ENCODE results near the gene WDR70.

Gene WDR70

GRCh38 chr5:37757980-37758582 lies 379.0 kb downstream of the WDR70 start:
- Histone ChIP-seq H3K4me3 (ENCODE audit: low read length, poor library complexity, severe bottlenecking) (no peak overlapping the region), H3F3A (ENCODE audit: low read depth) (no peaks in the 10 kb centered on the region), H3K4me2 (ENCODE audit: low read depth, low read length, poor library complexity, severe bottlenecking) (no peak overlapping the region), H4K20me1 (ENCODE audit: insufficient read depth, low read length, poor library complexity, severe bottlenecking) (no peaks in the 10 kb centered on the region), H2AFZ (ENCODE audit: low read length) (no peak overlapping the region), H3K27me3 (ENCODE audit: insufficient read depth, low read length, poor library complexity, severe bottlenecking) (no peaks in the 10 kb centered on the region), H3K9me3 (ENCODE audit: insufficient read depth, low read depth, low read length) (no peaks in the 10 kb centered on the region), H3K36me3 (ENCODE audit: insufficient read depth, low read length) (no peaks in the 10 kb centered on the region; the same call in 1 of the 2 replicates), H3K9ac (ENCODE audit: low read depth, low read length, poor library complexity, severe bottlenecking) (no peak overlapping the region), H3K4me1 (ENCODE audit: insufficient read depth, low read length, poor library complexity, severe bottlenecking) (no peaks in the 10 kb centered on the region), H3K9me2 (replicated peaks; ENCODE audit: low read depth, low read length) (no peaks in the 10 kb centered on the region), H3K79me2 (ENCODE audit: insufficient read depth, low read length) (no peaks in the 10 kb centered on the region)
- peak; percentile 50 for TF ChIP-seq CTCF (conservative IDR thresholded peaks at IDR 0.05; ENCODE audit: low read length)
- TF ChIP-seq EZH2phosphoT487 (IDR thresholded peaks at IDR 0.05; ENCODE audit: borderline replicate concordance): no peak

- no peaks in the 10 kb centered on the region for H3K9me3 ChIP-seq (ENCODE audit: insufficient read depth, low read depth, low read length)
- H3K4me2 ChIP-seq (ENCODE audit: low read depth, low read length, poor library complexity, severe bottlenecking): no peak overlapping the region
- no peaks in the 10 kb centered on the region for H3K9me2 ChIP-seq (replicated peaks; ENCODE audit: low read depth, low read length)
- H3K27me3 ChIP-seq (ENCODE audit: insufficient read depth, low read length, poor library complexity, severe bottlenecking): no peaks in the 10 kb centered on the region
- TF ChIP-seq CTCF (conservative IDR thresholded peaks at IDR 0.05; ENCODE audit: low read length): no peak
- TF ChIP-seq EZH2phosphoT487 (IDR thresholded peaks at IDR 0.05; ENCODE audit: borderline replicate concordance): no peak
- no peak overlapping the region for H3K9ac ChIP-seq (ENCODE audit: low read depth, low read length, poor library complexity, severe bottlenecking)
- H2AFZ ChIP-seq (ENCODE audit: low read length): no peak overlapping the region
- no peaks in the 10 kb centered on the region for H4K20me1 ChIP-seq (ENCODE audit: insufficient read depth, low read length, poor library complexity, severe bottlenecking)
- H3K36me3 ChIP-seq (ENCODE audit: insufficient read depth, low read length): no peaks in the 10 kb centered on the region
- no peak overlapping the region for H3K4me3 ChIP-seq (ENCODE audit: low read length, poor library complexity, severe bottlenecking)
- H3K4me1 ChIP-seq (ENCODE audit: insufficient read depth, low read length, poor library complexity, severe bottlenecking): no peaks in the 10 kb centered on the region
- no peaks in the 10 kb centered on the region for H3K79me2 ChIP-seq (ENCODE audit: insufficient read depth, low read length)
- no peaks in the 10 kb centered on the region for H3F3A ChIP-seq (ENCODE audit: low read depth)
Observed at GRCh38 chr5:37767251-37767650, 388.1 kb downstream of the WDR70 start.

- no peaks in the 10 kb centered on the region for H4K20me1 ChIP-seq (ENCODE audit: insufficient read depth, low read length, poor library complexity, severe bottlenecking)
- no peaks in the 10 kb centered on the region for H3K27me3 ChIP-seq (ENCODE audit: insufficient read depth, low read length, poor library complexity, severe bottlenecking)
- H3K9ac ChIP-seq (ENCODE audit: low read depth, low read length, poor library complexity, severe bottlenecking): no peak overlapping the region
- H3K9me3 ChIP-seq (ENCODE audit: insufficient read depth, low read depth, low read length): no peaks in the 10 kb centered on the region
- no peak overlapping the region for H3K4me3 ChIP-seq (ENCODE audit: low read length, poor library complexity, severe bottlenecking)
- H2AFZ ChIP-seq (ENCODE audit: low read length): no peak overlapping the region
- no peaks in the 10 kb centered on the region for H3K9me2 ChIP-seq (replicated peaks; ENCODE audit: low read depth, low read length)
- H3K4me1 ChIP-seq (ENCODE audit: insufficient read depth, low read length, poor library complexity, severe bottlenecking): no peaks in the 10 kb centered on the region
- TF ChIP-seq EZH2phosphoT487 (IDR thresholded peaks at IDR 0.05; ENCODE audit: borderline replicate concordance) (no peak), CTCF (conservative IDR thresholded peaks at IDR 0.05; ENCODE audit: low read length) (no peak)
- H3K36me3 ChIP-seq (ENCODE audit: insufficient read depth, low read length): no peaks in the 10 kb centered on the region
- H3K4me2 ChIP-seq (ENCODE audit: low read depth, low read length, poor library complexity, severe bottlenecking): no peak overlapping the region
- no peaks in the 10 kb centered on the region for H3K79me2 ChIP-seq (ENCODE audit: insufficient read depth, low read length)
- H3F3A ChIP-seq (ENCODE audit: low read depth): no peaks in the 10 kb centered on the region
Observed at GRCh38 chr5:37767961-37768360, 388.8 kb downstream of the WDR70 start.

All from Loucy (cell line).